GM19372 (cell line): Measurements from ENCODE around the gene MDGA2.
"Not testable (repeated sequence)": the region's sequence is repeated elsewhere in the genome, so short reads cannot be mapped to it uniquely, and the experiment has no call there.

ENCODE experiments used
- ATAC-seq: cut with Tn5 transposase; IDR thresholded peaks from one replicate; pipeline ENCODE4 v1.9.1; 2021; ENCODE audit warnings: mild to moderate bottlenecking, low read depth, moderate library complexity; ENCODE audit not compliant: unreplicated experiment

The MDGA2 gene

GRCh38 chr14:47365233-47365632 lies 310.2 kb downstream of the MDGA2 start:
- ATAC-seq: no peak

- no peak for ATAC-seq
These were observed 322.2 kb downstream of the MDGA2 start for GRCh38 chr14:47353186-47353585.

GRCh38 chr14:47346849-47347248 lies 328.6 kb downstream of the MDGA2 start:
- ATAC-seq: no peak

GRCh38 chr14:47345016-47345415 lies 330.4 kb downstream of the MDGA2 start:
- ATAC-seq: no peak

- no peak for ATAC-seq
These were observed 342.5 kb downstream of the MDGA2 start for GRCh38 chr14:47332939-47333338.

- ATAC-seq: no peak
These were observed 343.3 kb downstream of the MDGA2 start for GRCh38 chr14:47332106-47332505.

GRCh38 chr14:47328376-47328775 lies 347.0 kb downstream of the MDGA2 start:
- no peak for ATAC-seq

GRCh38 chr14:47327336-47327735 lies 348.1 kb downstream of the MDGA2 start:
- ATAC-seq: no peak

GRCh38 chr14:47322751-47323150 lies 352.7 kb downstream of the MDGA2 start:
- no peak for ATAC-seq

- ATAC-seq: no peak
These were observed 373.3 kb downstream of the MDGA2 start for GRCh38 chr14:47302121-47302520.

GRCh38 chr14:47300796-47301195 lies 374.6 kb downstream of the MDGA2 start:
- ATAC-seq: no peak

GRCh38 chr14:47297374-47297773 lies 378.0 kb downstream of the MDGA2 start:
- no peak for ATAC-seq

- no peak for ATAC-seq
These were observed 391.1 kb downstream of the MDGA2 start for GRCh38 chr14:47284283-47284682.

- ATAC-seq: not testable (repeated sequence)
These were observed 393.6 kb downstream of the MDGA2 start for GRCh38 chr14:47281761-47282160.

- peak; percentile 64 for ATAC-seq
These were observed 397.1 kb downstream of the MDGA2 start for GRCh38 chr14:47278233-47278842.

GRCh38 chr14:47277703-47278102 lies 397.7 kb downstream of the MDGA2 start:
- no peak for ATAC-seq

- no peak for ATAC-seq
These were observed 398.5 kb downstream of the MDGA2 start for GRCh38 chr14:47276931-47277330.

GRCh38 chr14:47273939-47274338 lies 401.5 kb downstream of the MDGA2 start:
- ATAC-seq: no peak

GRCh38 chr14:47270715-47271114 lies 404.7 kb downstream of the MDGA2 start:
- ATAC-seq: no peak

GRCh38 chr14:47269756-47270492 lies 405.5 kb downstream of the MDGA2 start:
- ATAC-seq: no peak

GRCh38 chr14:47264842-47265241 lies 410.6 kb downstream of the MDGA2 start:
- no peak for ATAC-seq

GRCh38 chr14:47262801-47263200 lies 412.6 kb downstream of the MDGA2 start:
- ATAC-seq: no peak
